Uterus (tissue), 4 donors: ENCODE measurements around the gene PPIE. TPM values are rescaled to one million over a fixed set of nuclear protein-coding genes. Genes with fewer than 3 reads are reported as not detected.

Experiments used
- DNase-seq, 2 donors: peaks; one replicate each; pipeline ENCODE4 v3.0.0-alpha.2; 2019 to 2020
- H3K27ac ChIP-seq, 2 donors: fragments of 200-600 bp; sonication (generic); 1 replicate in 1 of 2; 2 replicates in 1 of 2; pipeline ENCODE4 v1.5.1; 2016 to 2018
- H3K27me3 ChIP-seq, 2 donors: fragments of 200-600 bp; sonication (generic); one replicate each; pipeline ENCODE4 v1.5.1; 2018 to 2019; ENCODE audit warnings: control low read depth in 1 of 2
- H3K36me3 ChIP-seq, 2 donors: fragments of 200-600 bp; sonication (generic); one replicate each; pipeline ENCODE4 v1.5.1; 2019; ENCODE audit warnings: control low read depth in 1 of 2
- H3K4me1 ChIP-seq, 2 donors: fragments of 200-600 bp; sonication (generic); one replicate each; pipeline ENCODE4 v1.5.1; 2018 to 2019; ENCODE audit warnings: control low read depth in 1 of 2
- H3K4me3 ChIP-seq, 2 donors: fragments of 200-600 bp; sonication (generic); 1 replicate in 1 of 2; 2 replicates in 1 of 2; pipeline ENCODE4 v1.5.1; 2018 to 2019; ENCODE audit warnings: mild to moderate bottlenecking in 1 of 2
- H3K9me3 ChIP-seq, 2 donors: fragments of 200-600 bp; sonication (generic); one replicate each; pipeline ENCODE4 v1.5.1; 2019; ENCODE audit warnings: control low read depth in 1 of 2
- CTCF ChIP-seq, 4 experiments: fragments of 200-600 bp in 2 of 4; fragments of 450-650 bp in 2 of 4; sonication (generic) in 2 of 4; IDR thresholded peaks; one replicate each; pipeline ENCODE4 v1.5.1; 2016 to 2019; ENCODE audit warnings: antibody characterized with exemption in 4 of 4, mild to moderate bottlenecking in 2 of 4, moderate library complexity in 1 of 4
- POLR2A ChIP-seq, 2 donors: fragments of 450-650 bp; IDR thresholded peaks; one replicate each; pipeline ENCODE4 v1.6.1; 2016; ENCODE audit warnings: antibody characterized with exemption in 2 of 2, mild to moderate bottlenecking in 1 of 2, moderate library complexity in 1 of 2
- intact Hi-C: fragments of 100-400 bp; cut with DNase I; formaldehyde crosslinking; loops from one replicate; pipeline ENCODE4 v1.15.1; 2023; ENCODE audit warnings: low total_unique reads
- total RNA-seq, 4 donors: library from RNA; depleted of rRNA in 3 of 4; stranded (reverse); fragments of >200 nt in 3 of 4; gene quantifications; one replicate each; pipeline versions ENCODE4 v1.1.0 to v1.2.4, GENCODE V29; 2014 to 2023
- donor health status: DM: yes; HTN: yes; CAD: no.

Gene PPIE
- total RNA-seq, 4 donors from 2014 or later, result 20.0 to 51.5 (median 44.0) TPM

- no peaks in the 10 kb centered on the region for H3K9me3 ChIP-seq
- intact Hi-C loops, result no loop called here
- DNase-seq, result peak; percentile 75 to 78
- H3K27me3 ChIP-seq, result peaks cover 13% of the 10 kb centered on the region in 2 donors
- peak within 1 kb of the TSS; percentile 12 to 44 for H3K4me3 ChIP-seq
- no peak within 1 kb of the TSS for H3K27ac ChIP-seq
- H3K36me3 ChIP-seq, result no peaks in the 10 kb centered on the region
- H3K4me1 ChIP-seq, result peaks cover 0 to 13% of the 10 kb centered on the region in 2 donors
- no peak for TF ChIP-seq CTCF (IDR thresholded peaks at IDR 0.05)
Measured at GRCh38 chr1:39691383-39692151, 47.1 kb upstream of the PPIE start, which contains the start of gene HPCAL4. Gene HPCAL4, minus strand, starts transcription at chr1:39691433. Its CDS starts 6,830 bp downstream, at chr1:39684603.

- H3K4me3 ChIP-seq, result peak overlapping the region in 1 of 2 donors; percentile 44
Measured at GRCh38 chr1:39692152-39693074, 46.3 kb upstream of the PPIE start.

GRCh38 chr1:39694026-39694425, 44.7 kb upstream of the PPIE start:
- H3K9me3 ChIP-seq, result no peaks in the 10 kb centered on the region
- no peak for DNase-seq
- intact Hi-C loops, result no loop called here
- TF ChIP-seq POLR2A (IDR thresholded peaks at IDR 0.05), result no peak
- no peak for TF ChIP-seq CTCF (IDR thresholded peaks at IDR 0.05)
- H3K4me3 ChIP-seq, result no peak overlapping the region
- no peak overlapping the region for H3K27ac ChIP-seq
- H3K36me3 ChIP-seq, result no peaks in the 10 kb centered on the region
- H3K4me1 ChIP-seq, result peaks cover 0 to 13% of the 10 kb centered on the region in 2 donors
- H3K27me3 ChIP-seq, result peaks cover 13% of the 10 kb centered on the region in 2 donors

More at GRCh38 chr1:39692152-39693074, 46.3 kb upstream of the PPIE start:
- H3K36me3 ChIP-seq, result no peaks in the 10 kb centered on the region
- TF ChIP-seq POLR2A (IDR thresholded peaks at IDR 0.05) (no peak), CTCF (IDR thresholded peaks at IDR 0.05) (no peak)
- H3K9me3 ChIP-seq, result no peaks in the 10 kb centered on the region
- intact Hi-C loops, result no loop called here
- no peak for DNase-seq
- peaks cover 13% of the 10 kb centered on the region in 2 donors for H3K27me3 ChIP-seq
- no peak overlapping the region for H3K27ac ChIP-seq
- H3K4me1 ChIP-seq, result peaks cover 0 to 13% of the 10 kb centered on the region in 2 donors

- no peak overlapping the region for H3K4me3 ChIP-seq
- intact Hi-C loops, result no loop called here
- no peak for TF ChIP-seq CTCF (IDR thresholded peaks at IDR 0.05)
- no peak for TF ChIP-seq POLR2A (IDR thresholded peaks at IDR 0.05)
- H3K4me1 ChIP-seq, result peaks cover 0 to 13% of the 10 kb centered on the region in 2 donors
- no peak overlapping the region for H3K27ac ChIP-seq
- no peaks in the 10 kb centered on the region for H3K36me3 ChIP-seq
- H3K9me3 ChIP-seq, result no peaks in the 10 kb centered on the region
- DNase-seq, result no peak
- H3K27me3 ChIP-seq, result peaks cover 13% of the 10 kb centered on the region in 2 donors
Measured at GRCh38 chr1:39695016-39695415, 43.7 kb upstream of the PPIE start.
